Activated CD4-positive, alpha-beta T cell treated with anti-CD3 and anti-CD28 coated beads for 1 hour (primary cell): ENCODE measurements around the gene JPT2.
"Not testable (repeated sequence)": the region's sequence is repeated elsewhere in the genome, so short reads cannot be mapped to it uniquely, and the experiment has no call there.

Experiments
- DNase-seq: peaks from one replicate; pipeline ENCODE4 v3.0.0-alpha.2; 2020

JPT2 gene

GRCh38 chr16:1709356-1709755, 31.3 kb downstream of the JPT2 start:
- DNase-seq = no peak

- no peak for DNase-seq
These were observed 32.9 kb downstream of the JPT2 start for GRCh38 chr16:1710811-1711507.

- no peak for DNase-seq
These were observed 34.7 kb downstream of the JPT2 start for GRCh38 chr16:1712791-1713261.

- DNase-seq = no peak
These were observed 35.3 kb downstream of the JPT2 start for GRCh38 chr16:1713331-1713730.

- no peak for DNase-seq
These were observed 35.9 kb downstream of the JPT2 start for GRCh38 chr16:1713933-1714332.

GRCh38 chr16:1715220-1715619, 37.1 kb downstream of the JPT2 start:
- DNase-seq = no peak

- not testable (repeated sequence) for DNase-seq
These were observed 40.2 kb downstream of the JPT2 start for GRCh38 chr16:1718236-1718635.

- DNase-seq = not testable (repeated sequence)
These were observed 41.6 kb downstream of the JPT2 start for GRCh38 chr16:1719559-1720229.

- no peak for DNase-seq
These were observed 43.3 kb downstream of the JPT2 start for GRCh38 chr16:1721372-1721771.

- DNase-seq = no peak
These were observed 45.5 kb downstream of the JPT2 start for GRCh38 chr16:1723450-1724147.

GRCh38 chr16:1724491-1724890, 46.4 kb downstream of the JPT2 start:
- DNase-seq = no peak

GRCh38 chr16:1726661-1727502, 48.8 kb downstream of the JPT2 start:
- no peak for DNase-seq

GRCh38 chr16:1727651-1728624, 49.9 kb downstream of the JPT2 start:
- no peak for DNase-seq

- DNase-seq = no peak
These were observed 50.9 kb downstream of the JPT2 start for GRCh38 chr16:1729026-1729425.

GRCh38 chr16:1729445-1729844, 51.4 kb downstream of the JPT2 start:
- DNase-seq = no peak

- DNase-seq = no peak
These were observed 53.0 kb downstream of the JPT2 start for GRCh38 chr16:1731073-1731472.

- no peak for DNase-seq
These were observed 53.5 kb downstream of the JPT2 start for GRCh38 chr16:1731603-1732002.

GRCh38 chr16:1732071-1732470, 54.0 kb downstream of the JPT2 start:
- no peak for DNase-seq

GRCh38 chr16:1732551-1732987, 54.5 kb downstream of the JPT2 start:
- not testable (repeated sequence) for DNase-seq

- DNase-seq = no peak
These were observed 56.0 kb downstream of the JPT2 start for GRCh38 chr16:1734123-1734522.

- no peak for DNase-seq
These were observed 56.7 kb downstream of the JPT2 start for GRCh38 chr16:1734816-1735215.

GRCh38 chr16:1740234-1740633, 62.2 kb downstream of the JPT2 start:
- no peak for DNase-seq
